Stomach (tissue), 9 donors: Measurements from ENCODE around the gene GLG1. TPM values are rescaled to one million over a fixed set of nuclear protein-coding genes. Genes with fewer than 3 reads are reported as not detected.

Experiments used
- DNase-seq, 2 donors: peaks; one replicate each; pipeline versions ENCODE4 v3.0.0 to v3.0.0-alpha.2; 2013 to 2019
- H3K27ac ChIP-seq, 5 donors: fragments of 200-600 bp in 4 of 5; sonication (generic) in 4 of 5; one replicate each; pipeline ENCODE4 v1.5.1; 2013 to 2019; ENCODE audit warnings: mild to moderate bottlenecking in 1 of 5, moderate library complexity in 1 of 5
- H3K27me3 ChIP-seq, 3 donors: fragments of 200-600 bp; sonication (generic); one replicate each; pipeline ENCODE4 v1.5.1; 2017 to 2019; ENCODE audit warnings: mixed run types in 1 of 3
- H3K36me3 ChIP-seq, 4 donors: fragments of 200-600 bp; sonication (generic); 1 replicate in 3 of 4; 2 replicates in 1 of 4; pipeline ENCODE4 v1.5.1; 2016 to 2019
- H3K4me1 ChIP-seq, 4 donors: fragments of 200-600 bp; sonication (generic); one replicate each; pipeline ENCODE4 v1.5.1; 2016 to 2019
- H3K4me3 ChIP-seq, 4 donors: fragments of 200-600 bp; sonication (generic) in 3 of 4; one replicate each; pipeline ENCODE4 v1.5.1; 2016 to 2019; ENCODE audit warnings: mild to moderate bottlenecking in 1 of 4
- H3K9me3 ChIP-seq, 4 donors: fragments of 200-600 bp; sonication (generic); one replicate each; pipeline ENCODE4 v1.5.1; 2016 to 2019
- EP300 ChIP-seq: sonication (generic); formaldehyde crosslinking; IDR thresholded peaks from one replicate; pipeline ENCODE4 v1.6.1; 2017; ENCODE audit warnings: antibody characterized with exemption
- POLR2A ChIP-seq, 4 donors: fragments of 450-650 bp; IDR thresholded peaks; one replicate each; pipeline ENCODE4 v1.6.1; 2016; ENCODE audit warnings: antibody characterized with exemption in 4 of 4, control low read depth in 2 of 4, mild to moderate bottlenecking in 1 of 4, moderate library complexity in 1 of 4
- POLR2AphosphoS5 ChIP-seq, 3 donors: sonication (generic); formaldehyde crosslinking; IDR thresholded peaks; one replicate each; pipeline ENCODE4 v1.6.1; 2016; ENCODE audit warnings: antibody characterized with exemption in 3 of 3
- WGBS, 5 donors: extraction: QIAGEN DNeasy Blood & Tissue Kit in 3 of 5; methylation state at CpG; one replicate each; pipeline versions ENCODE4 v1.1.5 to v1.1.7; 2013 to 2018; 5-methylcytosine and 5-hydroxymethylcytosine counted together
- intact Hi-C: fragments of 100-400 bp; cut with DNase I; formaldehyde crosslinking; loops from one replicate; pipeline ENCODE4 v1.15.1; 2023; ENCODE audit warnings: low total_unique reads
- polyA plus RNA-seq, 3 donors: library from polyadenylated mRNA; stranded (reverse); fragments of 200-250 nt; gene quantifications; one replicate each; pipeline ENCODE4 v1.2.3, GENCODE V29; 2013
- total RNA-seq, 5 donors: library from RNA; depleted of rRNA; stranded (reverse); fragments of >200 nt; gene quantifications; one replicate each; pipeline versions ENCODE4 v1.1.0 to v1.2.3, GENCODE V29; 2014 to 2016
- TF ChIP-seq, protein P1 (sequence below), 7 experiments: fragments of 450-650 bp in 4 of 7; fragments of 200-600 bp in 3 of 7; sonication (generic) in 3 of 7; IDR thresholded peaks; one replicate each; pipeline ENCODE4 v1.5.1; 2016 to 2019; ENCODE audit warnings: antibody characterized with exemption in 7 of 7, control low read depth in 2 of 7, mild to moderate bottlenecking in 1 of 7
- donor health status: healthy with polysubstance abuse.
- donor health status: Bipolar disorder and iron deficiency.
- donor health status: healthy.

GLG1 gene
- total and polyA plus RNA-seq, 8 donors = 7.6 to 151 (median 46.3) TPM

DNA sequence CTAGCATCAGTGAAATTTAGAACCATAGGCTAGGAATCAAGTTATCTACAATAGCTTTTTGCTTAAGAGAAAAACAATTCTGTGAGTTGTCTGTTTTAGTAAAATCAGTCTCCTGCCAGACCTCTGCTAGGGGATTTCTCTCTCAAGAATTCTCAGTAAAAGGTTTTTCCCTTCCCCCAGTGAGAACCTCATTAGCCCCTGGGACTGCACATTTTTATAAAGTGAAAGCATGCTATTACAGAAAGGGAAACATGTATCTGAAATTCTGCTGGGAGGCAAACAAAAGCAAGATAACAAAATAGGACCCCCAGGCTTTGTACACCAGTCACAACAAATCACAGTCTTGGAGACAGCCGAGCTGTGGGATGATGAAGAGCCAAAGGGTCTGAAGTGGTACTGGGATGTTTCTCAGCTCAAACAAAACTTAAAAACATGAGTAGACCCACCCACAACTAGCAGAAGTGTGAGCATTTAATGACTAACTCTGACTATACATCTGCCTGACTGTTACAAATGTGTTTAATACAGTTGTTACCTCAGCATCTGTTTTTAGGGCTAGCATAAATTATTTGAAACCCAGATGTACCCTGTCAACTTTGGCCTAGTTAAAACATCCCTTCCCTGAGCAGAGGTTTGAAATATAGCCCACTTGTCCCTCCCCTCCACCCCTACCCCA, 20.0 kb upstream of the GLG1 start:
- DNase-seq = no peak
- Histone ChIP-seq H3K27ac (peak overlapping the region in 2 of 5 donors; percentile 15 to 32), H3K27me3 (no peaks in the 10 kb centered on the region), H3K9me3 (no peaks in the 10 kb centered on the region), H3K4me3 (no peak overlapping the region), H3K36me3 (peaks cover 69 to 100% (median 100%) of the 10 kb centered on the region in 4 donors), H3K4me1 (peaks cover 0 to 7% (median 0%) of the 10 kb centered on the region in 4 donors)
- intact Hi-C loops = no loop called here
- TF ChIP-seq POLR2A (IDR thresholded peaks at IDR 0.05) (no peak), EP300 (no peak), POLR2AphosphoS5 (IDR thresholded peaks at IDR 0.05) (no peak)
- TF ChIP-seq, protein P1, sequence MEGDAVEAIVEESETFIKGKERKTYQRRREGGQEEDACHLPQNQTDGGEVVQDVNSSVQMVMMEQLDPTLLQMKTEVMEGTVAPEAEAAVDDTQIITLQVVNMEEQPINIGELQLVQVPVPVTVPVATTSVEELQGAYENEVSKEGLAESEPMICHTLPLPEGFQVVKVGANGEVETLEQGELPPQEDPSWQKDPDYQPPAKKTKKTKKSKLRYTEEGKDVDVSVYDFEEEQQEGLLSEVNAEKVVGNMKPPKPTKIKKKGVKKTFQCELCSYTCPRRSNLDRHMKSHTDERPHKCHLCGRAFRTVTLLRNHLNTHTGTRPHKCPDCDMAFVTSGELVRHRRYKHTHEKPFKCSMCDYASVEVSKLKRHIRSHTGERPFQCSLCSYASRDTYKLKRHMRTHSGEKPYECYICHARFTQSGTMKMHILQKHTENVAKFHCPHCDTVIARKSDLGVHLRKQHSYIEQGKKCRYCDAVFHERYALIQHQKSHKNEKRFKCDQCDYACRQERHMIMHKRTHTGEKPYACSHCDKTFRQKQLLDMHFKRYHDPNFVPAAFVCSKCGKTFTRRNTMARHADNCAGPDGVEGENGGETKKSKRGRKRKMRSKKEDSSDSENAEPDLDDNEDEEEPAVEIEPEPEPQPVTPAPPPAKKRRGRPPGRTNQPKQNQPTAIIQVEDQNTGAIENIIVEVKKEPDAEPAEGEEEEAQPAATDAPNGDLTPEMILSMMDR (IDR thresholded peaks at IDR 0.05) = no peak
- WGBS, 5 donors = 0 to 62% (median 0%) methylated on average over 1 of the region's 1 CpG

DNA sequence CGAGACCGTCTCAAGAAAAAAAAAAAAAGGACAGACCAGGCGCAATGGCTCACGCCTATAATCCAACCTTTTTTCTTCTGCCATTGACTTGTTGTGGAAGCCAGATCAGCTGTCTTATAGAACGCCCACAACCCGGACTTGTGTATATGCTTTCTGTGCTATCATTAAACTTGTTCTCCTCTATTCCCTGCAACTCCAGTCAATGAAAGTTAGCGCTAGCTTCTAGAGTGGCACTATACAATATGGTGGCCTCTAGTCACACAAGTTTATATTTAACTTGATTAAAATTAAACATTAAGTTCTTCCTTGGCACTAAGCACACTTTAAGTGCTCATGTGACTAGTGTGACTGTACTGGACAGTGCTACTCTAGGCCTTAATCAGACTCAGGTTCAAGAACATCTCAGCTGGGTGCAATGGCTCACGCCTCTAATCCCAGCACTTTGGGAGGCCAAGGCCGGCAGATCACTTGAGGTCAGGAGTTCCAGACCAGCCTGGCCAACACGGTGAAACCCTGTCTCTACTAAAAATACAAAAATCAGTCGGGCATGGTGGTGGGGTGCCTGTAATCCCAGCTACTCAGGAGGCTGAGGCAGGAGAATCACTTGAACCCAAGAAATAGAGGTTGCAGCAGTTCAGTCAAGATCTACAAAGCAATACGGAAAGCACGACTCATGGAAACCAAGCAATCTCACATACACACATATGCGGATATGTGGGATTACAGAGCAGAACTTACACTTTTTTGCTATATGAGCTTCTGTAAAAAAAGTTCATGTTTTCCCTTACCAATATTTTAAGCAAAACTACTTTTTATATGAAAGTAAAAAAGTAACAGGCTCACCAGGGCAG, 18.8 kb upstream of the GLG1 start:
- 89 to 94% (median 92%) methylated on average over 14 of the region's 14 CpGs for WGBS, 5 donors
- peaks cover 65 to 100% (median 99%) of the 10 kb centered on the region in 4 donors for H3K36me3 ChIP-seq
- H3K9me3 ChIP-seq = no peaks in the 10 kb centered on the region
- no peak overlapping the region for H3K4me3 ChIP-seq
- H3K27me3 ChIP-seq = no peaks in the 10 kb centered on the region
- DNase-seq = peak in 1 of 2 donors; percentile 3
- H3K4me1 ChIP-seq = peaks cover 0 to 7% (median 0%) of the 10 kb centered on the region in 4 donors
- intact Hi-C loops = no loop called here
- TF ChIP-seq POLR2A (IDR thresholded peaks at IDR 0.05) = no peak
- no peak for TF ChIP-seq POLR2AphosphoS5 (IDR thresholded peaks at IDR 0.05)
- no peak for TF ChIP-seq EP300
- TF ChIP-seq, protein P1 (IDR thresholded peaks at IDR 0.05) = no peak
- no peak overlapping the region for H3K27ac ChIP-seq

DNA sequence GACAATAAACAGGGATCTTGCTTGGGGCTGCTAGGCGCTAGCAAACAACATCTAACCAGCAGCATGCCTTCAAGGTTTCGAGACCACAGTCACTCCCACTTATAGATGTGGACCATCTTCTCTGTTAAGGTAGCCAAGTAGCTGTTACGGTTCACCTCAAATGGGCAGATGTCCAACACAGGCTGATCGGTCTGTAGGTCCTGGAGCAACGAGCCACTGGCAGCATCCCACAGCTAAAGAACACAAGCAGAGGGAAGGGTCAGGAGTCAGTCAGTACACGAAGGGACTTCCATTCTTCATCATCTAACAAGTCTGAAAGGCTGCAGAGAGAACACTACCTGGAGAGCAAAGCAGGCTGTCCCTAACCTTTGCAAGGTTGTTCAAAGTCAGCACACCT, 16.9 kb upstream of the GLG1 start:
- H3K9me3 ChIP-seq = no peaks in the 10 kb centered on the region
- TF ChIP-seq POLR2A (IDR thresholded peaks at IDR 0.05) (no peak), EP300 (no peak), POLR2AphosphoS5 (IDR thresholded peaks at IDR 0.05) (no peak)
- TF ChIP-seq, protein P1 (IDR thresholded peaks at IDR 0.05) = no peak
- 67 to 72% (median 69%) methylated on average over 6 of the region's 6 CpGs for WGBS, 5 donors
- peak in 1 of 2 donors; percentile 24 for DNase-seq
- H3K27ac ChIP-seq = no peak overlapping the region
- H3K36me3 ChIP-seq = peaks cover 56 to 97% (median 85%) of the 10 kb centered on the region in 4 donors
- H3K27me3 ChIP-seq = no peaks in the 10 kb centered on the region
- intact Hi-C loops = no loop called here
- H3K4me3 ChIP-seq = no peak overlapping the region
- H3K4me1 ChIP-seq = peaks cover 0 to 7% (median 0%) of the 10 kb centered on the region in 4 donors

DNA sequence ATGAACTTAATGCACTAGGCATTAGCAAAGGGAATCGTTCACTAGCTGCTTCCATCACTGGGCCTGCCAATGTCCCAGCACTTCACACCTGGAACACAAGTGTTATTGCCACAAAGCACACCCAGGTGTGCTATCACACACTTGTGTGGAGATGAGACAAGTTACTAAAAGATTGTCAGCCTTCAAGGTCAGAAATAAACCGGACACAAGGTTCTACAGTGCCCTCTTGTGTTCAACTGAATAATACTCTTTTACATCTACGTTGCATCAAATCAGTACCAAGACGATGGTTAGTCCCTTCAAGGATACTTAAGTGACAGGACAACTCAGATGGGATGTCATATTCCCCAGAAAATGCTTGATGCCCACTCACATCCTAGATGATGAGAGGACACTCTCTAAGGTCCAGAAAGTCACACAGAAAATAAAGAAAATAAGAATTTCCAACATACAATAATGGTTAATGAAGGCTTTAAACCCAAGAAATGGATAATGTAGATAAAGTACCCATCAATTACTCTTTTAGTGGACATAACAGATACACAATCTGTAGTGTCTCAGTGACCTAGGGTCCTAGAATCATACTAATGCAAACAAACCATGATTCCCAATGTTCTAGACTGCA, 16.4 kb upstream of the GLG1 start:
- no peaks in the 10 kb centered on the region for H3K9me3 ChIP-seq

More for the DNA sequence above, 16.4 kb upstream of the GLG1 start:
- peak; percentile 7 to 77 for DNase-seq
- Histone ChIP-seq H3K27me3 (no peaks in the 10 kb centered on the region), H3K27ac (no peak overlapping the region), H3K4me3 (no peak overlapping the region), H3K36me3 (peaks cover 52 to 92% (median 82%) of the 10 kb centered on the region in 4 donors), H3K4me1 (peaks cover 0 to 7% (median 0%) of the 10 kb centered on the region in 4 donors)
- TF ChIP-seq EP300 (no peak), POLR2AphosphoS5 (IDR thresholded peaks at IDR 0.05) (peak in 1 of 3 donors; percentile 22)
- TF ChIP-seq, protein P1 (IDR thresholded peaks at IDR 0.05) = peak in 5 of 7 experiments; percentile 31 to 57 (median 38)
- WGBS, 5 donors = 24 to 30% (median 28%) methylated on average over 4 of the region's 4 CpGs
- intact Hi-C loops = no loop called here
